ENCODE data around the gene CTXN3.

The CTXN3 gene

GRCh38 chr5:127649018-127649439 is at the start of gene CTXN3:
TSS of gene CTXN3 (plus strand) at chr5:127649082. CDS start at chr5:127657522, 8,440 bp downstream.
- DNase-seq (ENCODE audit: low spot score) = no peak

- no peak for DNase-seq (ENCODE audit: low spot score)
Measured at GRCh38 chr5:127599320-127599719, 49.6 kb upstream of the CTXN3 start.

- DNase-seq (ENCODE audit: low spot score) = no peak
Measured at GRCh38 chr5:127599847-127600246, 49.0 kb upstream of the CTXN3 start.

GRCh38 chr5:127601111-127601510 is 47.8 kb upstream of the CTXN3 start:
- no peak for DNase-seq (ENCODE audit: low spot score)

GRCh38 chr5:127601601-127602000 is 47.3 kb upstream of the CTXN3 start:
- DNase-seq (ENCODE audit: low spot score) = no peak

- no peak for DNase-seq (ENCODE audit: low spot score)
Measured at GRCh38 chr5:127602481-127602880, 46.4 kb upstream of the CTXN3 start.

- no peak for DNase-seq (ENCODE audit: low spot score)
Measured at GRCh38 chr5:127602896-127603844, 45.7 kb upstream of the CTXN3 start.

GRCh38 chr5:127608077-127608660 is 40.7 kb upstream of the CTXN3 start:
- DNase-seq (ENCODE audit: low spot score) = no peak

GRCh38 chr5:127609011-127609410 is 39.9 kb upstream of the CTXN3 start:
- no peak for DNase-seq (ENCODE audit: low spot score)

- DNase-seq (ENCODE audit: low spot score) = no peak
Measured at GRCh38 chr5:127609957-127610356, 38.9 kb upstream of the CTXN3 start.

GRCh38 chr5:127612441-127613141 is 36.3 kb upstream of the CTXN3 start:
- no peak for DNase-seq (ENCODE audit: low spot score)

- no peak for DNase-seq (ENCODE audit: low spot score)
Measured at GRCh38 chr5:127615916-127616315, 33.0 kb upstream of the CTXN3 start.

GRCh38 chr5:127619908-127620479 is 28.9 kb upstream of the CTXN3 start:
- DNase-seq (ENCODE audit: low spot score) = no peak

GRCh38 chr5:127621601-127622325 is 27.1 kb upstream of the CTXN3 start:
- no peak for DNase-seq (ENCODE audit: low spot score)

- no peak for DNase-seq (ENCODE audit: low spot score)
Measured at GRCh38 chr5:127634007-127634406, 14.9 kb upstream of the CTXN3 start.

GRCh38 chr5:127639828-127640227 is 9.1 kb upstream of the CTXN3 start:
- DNase-seq (ENCODE audit: low spot score) = no peak

GRCh38 chr5:127642949-127643348 is 5.9 kb upstream of the CTXN3 start:
- no peak for DNase-seq (ENCODE audit: low spot score)

- no peak for DNase-seq (ENCODE audit: low spot score)
Measured at GRCh38 chr5:127643607-127644006, 5.3 kb upstream of the CTXN3 start.

- no peak for DNase-seq (ENCODE audit: low spot score)
Measured at GRCh38 chr5:127645300-127645726, 3.6 kb upstream of the CTXN3 start.

- DNase-seq (ENCODE audit: low spot score) = no peak
Measured at GRCh38 chr5:127647361-127647958, 1.4 kb upstream of the CTXN3 start.

GRCh38 chr5:127650022-127650421 is 1.1 kb downstream of the CTXN3 start:
- no peak for DNase-seq (ENCODE audit: low spot score)

All from AG08396 (cell line).